ENCODE results near the gene OTULINL. TPM values are rescaled to one million over a fixed set of nuclear protein-coding genes. Genes with fewer than 3 reads are reported as not detected.

The OTULINL gene
- total RNA-seq, 1 donor from 2014 or later, result 0.73 TPM

DNA sequence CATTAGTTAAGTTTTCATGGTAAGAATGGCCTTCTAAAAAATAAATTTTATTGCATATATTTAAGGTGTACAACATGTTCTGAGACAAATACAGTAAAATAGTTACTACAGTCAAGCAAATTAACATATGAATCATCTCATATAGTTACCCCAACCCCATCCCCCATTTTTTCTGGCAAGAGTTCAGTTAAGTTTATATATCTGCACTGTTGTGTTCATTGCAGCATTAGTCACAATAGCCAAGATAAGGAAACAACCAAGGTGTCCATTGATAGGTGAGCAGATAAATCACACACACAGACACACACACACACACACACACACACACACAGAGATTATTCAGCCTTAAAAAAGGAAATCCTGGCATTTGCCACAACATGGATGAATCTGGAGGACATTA lies 45.7 kb downstream of the OTULINL start:
- no peak for DNase-seq (ENCODE audit: extremely low spot score, unreplicated experiment)
- Mint-ChIP-seq H3K4me3 (ENCODE audit: unreplicated experiment) (no peak overlapping the region), H3K27me3 (ENCODE audit: unreplicated experiment) (peaks cover 33% of the 10 kb centered on the region), H3K9me3 (ENCODE audit: unreplicated experiment) (no peaks in the 10 kb centered on the region), H3K27ac (ENCODE audit: unreplicated experiment) (no peak overlapping the region), H3K36me3 (ENCODE audit: unreplicated experiment) (no peaks in the 10 kb centered on the region), H3K4me1 (ENCODE audit: unreplicated experiment) (no peaks in the 10 kb centered on the region)
- TF ChIP-seq, protein P1, sequence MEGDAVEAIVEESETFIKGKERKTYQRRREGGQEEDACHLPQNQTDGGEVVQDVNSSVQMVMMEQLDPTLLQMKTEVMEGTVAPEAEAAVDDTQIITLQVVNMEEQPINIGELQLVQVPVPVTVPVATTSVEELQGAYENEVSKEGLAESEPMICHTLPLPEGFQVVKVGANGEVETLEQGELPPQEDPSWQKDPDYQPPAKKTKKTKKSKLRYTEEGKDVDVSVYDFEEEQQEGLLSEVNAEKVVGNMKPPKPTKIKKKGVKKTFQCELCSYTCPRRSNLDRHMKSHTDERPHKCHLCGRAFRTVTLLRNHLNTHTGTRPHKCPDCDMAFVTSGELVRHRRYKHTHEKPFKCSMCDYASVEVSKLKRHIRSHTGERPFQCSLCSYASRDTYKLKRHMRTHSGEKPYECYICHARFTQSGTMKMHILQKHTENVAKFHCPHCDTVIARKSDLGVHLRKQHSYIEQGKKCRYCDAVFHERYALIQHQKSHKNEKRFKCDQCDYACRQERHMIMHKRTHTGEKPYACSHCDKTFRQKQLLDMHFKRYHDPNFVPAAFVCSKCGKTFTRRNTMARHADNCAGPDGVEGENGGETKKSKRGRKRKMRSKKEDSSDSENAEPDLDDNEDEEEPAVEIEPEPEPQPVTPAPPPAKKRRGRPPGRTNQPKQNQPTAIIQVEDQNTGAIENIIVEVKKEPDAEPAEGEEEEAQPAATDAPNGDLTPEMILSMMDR (IDR thresholded peaks at IDR 0.05), result no peak

DNA sequence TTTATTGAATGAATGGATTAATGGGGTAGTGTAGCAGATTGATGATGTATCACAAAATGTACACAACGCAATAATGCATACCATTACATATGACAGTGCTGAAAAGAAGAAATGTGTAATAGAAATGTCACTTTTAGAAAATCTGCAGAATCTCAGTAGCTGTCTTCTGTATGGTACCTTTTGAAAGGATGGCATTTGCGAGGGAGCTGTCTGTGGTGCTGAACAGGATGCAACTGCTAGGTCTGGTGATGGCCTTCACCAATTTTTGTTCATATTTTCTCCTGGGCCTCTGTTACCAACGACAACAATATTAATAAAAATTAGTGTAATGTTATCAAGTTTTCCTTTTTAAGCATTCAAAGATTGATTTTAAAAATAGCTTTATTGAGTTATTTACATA lies 46.8 kb downstream of the OTULINL start:
- no peak for DNase-seq (ENCODE audit: extremely low spot score, unreplicated experiment)
- Mint-ChIP-seq H3K27me3 (ENCODE audit: unreplicated experiment) (peaks cover 41% of the 10 kb centered on the region), H3K27ac (ENCODE audit: unreplicated experiment) (no peak overlapping the region), H3K4me3 (ENCODE audit: unreplicated experiment) (no peak overlapping the region), H3K9me3 (ENCODE audit: unreplicated experiment) (no peaks in the 10 kb centered on the region), H3K4me1 (ENCODE audit: unreplicated experiment) (no peaks in the 10 kb centered on the region), H3K36me3 (ENCODE audit: unreplicated experiment) (no peaks in the 10 kb centered on the region)
- TF ChIP-seq, protein P1 (IDR thresholded peaks at IDR 0.05), result no peak

DNA sequence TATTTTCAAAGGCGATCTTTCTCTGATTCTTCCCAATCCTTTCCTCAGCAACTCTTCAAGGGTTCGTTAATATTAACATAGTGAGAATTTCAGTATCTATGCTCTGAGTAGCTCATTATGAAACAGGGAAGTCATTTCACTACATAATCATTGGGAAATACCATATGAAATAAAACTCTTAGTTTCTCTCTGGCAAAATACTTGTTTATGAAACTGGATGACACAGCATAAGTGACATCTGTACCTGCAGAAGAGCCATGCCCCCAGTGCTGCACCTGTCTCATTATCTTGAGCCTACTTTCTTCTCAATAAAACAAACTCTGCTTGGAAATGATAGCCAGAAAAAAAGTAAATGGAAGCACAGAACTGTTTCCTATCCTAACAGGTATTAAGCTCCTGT lies 49.1 kb downstream of the OTULINL start:
- Mint-ChIP-seq H3K4me3 (ENCODE audit: unreplicated experiment) (no peak overlapping the region), H3K4me1 (ENCODE audit: unreplicated experiment) (no peaks in the 10 kb centered on the region), H3K27ac (ENCODE audit: unreplicated experiment) (no peak overlapping the region), H3K27me3 (ENCODE audit: unreplicated experiment) (peaks cover 33% of the 10 kb centered on the region), H3K9me3 (ENCODE audit: unreplicated experiment) (no peaks in the 10 kb centered on the region), H3K36me3 (ENCODE audit: unreplicated experiment) (no peaks in the 10 kb centered on the region)
- TF ChIP-seq, protein P1 (IDR thresholded peaks at IDR 0.05), result no peak
- DNase-seq (ENCODE audit: extremely low spot score, unreplicated experiment), result no peak

DNA sequence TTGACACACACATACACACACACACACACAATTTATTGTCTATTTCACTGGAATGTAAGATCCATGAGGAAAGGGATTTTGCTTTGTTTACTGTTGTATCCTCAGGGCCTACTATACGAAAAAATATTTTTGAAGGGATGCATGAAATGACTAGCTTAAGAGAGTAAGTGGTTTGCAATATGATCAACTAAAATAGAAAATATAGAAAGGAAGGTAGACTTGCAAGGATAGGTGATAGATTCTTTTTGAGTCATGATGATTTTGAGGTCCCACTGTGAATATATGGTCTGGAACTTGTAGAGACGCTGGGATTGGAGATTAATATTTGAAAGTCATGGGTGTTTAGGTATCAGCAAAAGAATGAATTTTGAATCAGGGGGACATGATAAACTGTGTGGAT lies 54.1 kb downstream of the OTULINL start:
- Mint-ChIP-seq H3K27me3 (ENCODE audit: unreplicated experiment) (peaks cover 56% of the 10 kb centered on the region), H3K36me3 (ENCODE audit: unreplicated experiment) (no peaks in the 10 kb centered on the region), H3K4me3 (ENCODE audit: unreplicated experiment) (no peak overlapping the region), H3K9me3 (ENCODE audit: unreplicated experiment) (no peaks in the 10 kb centered on the region), H3K27ac (ENCODE audit: unreplicated experiment) (no peak overlapping the region), H3K4me1 (ENCODE audit: unreplicated experiment) (no peaks in the 10 kb centered on the region)
- no peak for DNase-seq (ENCODE audit: extremely low spot score, unreplicated experiment)
- TF ChIP-seq, protein P1 (IDR thresholded peaks at IDR 0.05), result no peak

DNA sequence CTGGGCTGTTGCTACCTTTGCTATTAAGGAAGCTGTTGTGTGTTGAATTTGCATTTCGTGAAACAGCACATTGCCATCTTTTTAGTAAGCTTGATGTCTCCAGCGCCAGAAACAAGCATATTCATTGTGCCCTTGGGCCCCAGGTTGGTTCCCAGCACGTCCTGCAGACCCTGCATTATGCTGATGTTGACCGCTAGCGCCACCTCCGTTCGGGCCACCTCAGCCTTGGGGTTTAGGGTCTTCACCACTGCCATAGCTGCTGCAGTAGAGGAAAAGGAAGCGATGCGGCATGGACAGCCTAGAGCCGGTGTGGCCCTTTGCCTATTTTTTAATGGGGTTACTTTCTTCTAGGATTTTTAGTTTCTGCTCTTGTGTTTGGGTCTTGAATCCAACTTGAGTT lies 59.2 kb downstream of the OTULINL start:
- DNase-seq (ENCODE audit: extremely low spot score, unreplicated experiment), result no peak
- no peak overlapping the region for H3K4me3 Mint-ChIP-seq (ENCODE audit: unreplicated experiment)
- TF ChIP-seq, protein P1 (IDR thresholded peaks at IDR 0.05), result no peak
- no peaks in the 10 kb centered on the region for H3K4me1 Mint-ChIP-seq (ENCODE audit: unreplicated experiment)
- no peaks in the 10 kb centered on the region for H3K36me3 Mint-ChIP-seq (ENCODE audit: unreplicated experiment)
- H3K27me3 Mint-ChIP-seq (ENCODE audit: unreplicated experiment), result peaks cover 70% of the 10 kb centered on the region
- H3K9me3 Mint-ChIP-seq (ENCODE audit: unreplicated experiment), result no peaks in the 10 kb centered on the region
- H3K27ac Mint-ChIP-seq (ENCODE audit: unreplicated experiment), result no peak overlapping the region
